ENCODE results near the gene AQP12B. TPM values are rescaled to one million over a fixed set of nuclear protein-coding genes. Genes with fewer than 3 reads are reported as not detected.
"Not testable (repeated sequence)": the region's sequence is repeated elsewhere in the genome, so short reads cannot be mapped to it uniquely, and the experiment has no call there.

Gene AQP12B, protein sequence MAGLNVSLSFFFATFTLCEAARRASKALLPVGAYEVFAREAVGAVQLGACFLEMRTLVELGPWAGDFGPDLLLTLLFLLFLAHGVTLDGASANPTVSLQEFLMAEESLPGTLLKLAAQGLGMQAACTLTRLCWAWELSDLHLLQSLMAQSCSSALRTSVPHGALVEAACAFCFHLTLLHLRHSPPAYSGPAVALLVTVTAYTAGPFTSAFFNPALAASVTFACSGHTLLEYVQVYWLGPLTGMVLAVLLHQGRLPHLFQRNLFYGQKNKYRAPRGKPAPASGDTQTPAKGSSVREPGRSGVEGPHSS
- polyA plus RNA-seq (not detected in 2 replicates), polyA minus RNA-seq (not detected in 2 replicates)

GRCh38 chr2:240682431-240683224 lies at the start of gene AQP12B:
Gene AQP12B, minus strand, starts transcription at chr2:240682885. Its CDS starts 48 bp downstream, at chr2:240682837.
- not testable (repeated sequence) for H3K9me3 ChIP-seq (ENCODE audit: low read length); H3K27me3 ChIP-seq (ENCODE audit: insufficient read depth, low read depth, low read length); H2AFZ ChIP-seq (ENCODE audit: low read depth, low read length); H3K36me3 ChIP-seq (ENCODE audit: insufficient read depth, low read length); H3F3A ChIP-seq (ENCODE audit: insufficient read depth, low read length, poor library complexity, severe bottlenecking); H3K4me2 ChIP-seq (ENCODE audit: low read length); H3K79me2 ChIP-seq (replicated peaks; ENCODE audit: insufficient read depth, low read length); H3K9me2 ChIP-seq (ENCODE audit: insufficient read depth, low read length); H4K20me1 ChIP-seq (ENCODE audit: insufficient read depth); H3K4me3 ChIP-seq (ENCODE audit: low read length); H3K9ac ChIP-seq (ENCODE audit: low read length); H3K27ac ChIP-seq (ENCODE audit: low read length)

DNA sequence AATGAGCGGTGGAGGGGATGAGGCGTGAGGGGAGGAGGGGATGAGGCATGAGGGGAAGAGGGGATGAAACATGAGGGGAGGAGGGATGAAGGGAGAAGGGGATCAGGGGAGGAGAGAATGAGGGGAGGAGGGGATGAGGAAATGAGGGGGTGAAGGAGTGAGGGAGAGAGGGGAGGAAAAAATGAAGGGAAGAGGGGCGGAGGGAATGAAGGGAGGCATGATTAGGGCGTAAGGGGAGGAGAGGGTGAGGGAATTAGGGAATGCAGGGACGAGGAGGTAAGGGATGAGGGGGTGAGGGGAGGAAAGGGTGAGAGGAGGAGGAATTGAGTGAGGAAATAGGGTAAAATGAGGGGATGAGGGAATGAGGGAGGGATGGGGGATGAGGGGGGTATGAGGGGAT lies 49.5 kb upstream of the AQP12B start:
- Histone ChIP-seq H3K79me2 (replicated peaks; ENCODE audit: insufficient read depth, low read length) (no peaks in the 10 kb centered on the region), H3F3A (ENCODE audit: insufficient read depth, low read length, poor library complexity, severe bottlenecking) (no peaks in the 10 kb centered on the region), H3K36me3 (ENCODE audit: insufficient read depth, low read length) (no peaks in the 10 kb centered on the region), H3K27me3 (ENCODE audit: insufficient read depth, low read depth, low read length) (no peaks in the 10 kb centered on the region), H4K20me1 (ENCODE audit: insufficient read depth) (no peaks in the 10 kb centered on the region), H3K9me2 (ENCODE audit: insufficient read depth, low read length) (no peaks in the 10 kb centered on the region), H2AFZ (ENCODE audit: low read depth, low read length) (no peak overlapping the region), H3K27ac (ENCODE audit: low read length) (no peak overlapping the region), H3K9me3 (ENCODE audit: low read length) (no peaks in the 10 kb centered on the region), H3K9ac (ENCODE audit: low read length) (no peak overlapping the region), H3K4me3 (ENCODE audit: low read length) (no peak overlapping the region), H3K4me2 (ENCODE audit: low read length) (no peak overlapping the region)
- TF ChIP-seq MXI1 (conservative IDR thresholded peaks at IDR 0.05; ENCODE audit: poor library complexity, severe bottlenecking) (no peak), SMC3 (conservative IDR thresholded peaks at IDR 0.05; ENCODE audit: poor library complexity) (no peak), CTCF (IDR thresholded peaks at IDR 0.05; ENCODE audit: poor library complexity, severe bottlenecking) (no peak), RAD21 (conservative IDR thresholded peaks at IDR 0.05) (no peak), EZH2 (IDR thresholded peaks at IDR 0.05; ENCODE audit: borderline replicate concordance, insufficient read depth, low read length, poor library complexity, severe bottlenecking) (no peak), EP300 (conservative IDR thresholded peaks at IDR 0.05; ENCODE audit: poor library complexity, severe bottlenecking) (no peak), POLR2AphosphoS5 (IDR thresholded peaks at IDR 0.05) (no peak), REST (IDR thresholded peaks at IDR 0.05; ENCODE audit: borderline replicate concordance) (no peak), TAF1 (IDR thresholded peaks at IDR 0.05; ENCODE audit: low read depth) (no peak)
